MCF 10A (cell line): ENCODE data around the gene CEP83. TPM values are rescaled to one million over a fixed set of nuclear protein-coding genes. Genes with fewer than 3 reads are reported as not detected.

Experiments
- BruUV-seq: library from RNA; stranded (reverse); fragments of 400-500 nt; replicated peaks from 2 replicates; lab custom pipeline; 2021; lab: Mats Ljungman, UMichigan
- CTCF ChIA-PET: fragments of 300-600 bp; sonication (Branson Sonifier 250); formaldehyde crosslinking; extraction: SDS; loops from one replicate; lab custom pipeline; 2021; ENCODE audit warnings: antibody characterized with exemption, inconsistent platforms; lab: Yijun Ruan, JAX
- POLR2A ChIA-PET: fragments of 300-600, 350-650 bp; sonication (Branson Sonifier 250); formaldehyde crosslinking; extraction: SDS; loops from one replicate; lab custom pipeline; 2020; ENCODE audit warnings: antibody characterized with exemption, inconsistent platforms; lab: Yijun Ruan, JAX
- DNase-seq: peaks from one replicate; pipeline ENCODE4 v3.0.0-alpha.2; 2018; ENCODE audit not compliant: unreplicated experiment
- H3K27ac Mint-ChIP-seq: one replicate; pipeline ENCODE4 v1.8.0; 2022; ENCODE audit warnings: mild to moderate bottlenecking, low read depth, mixed read lengths; ENCODE audit not compliant: unreplicated experiment
- H3K27me3 Mint-ChIP-seq: one replicate; pipeline ENCODE4 v1.8.0; 2022; ENCODE audit warnings: mixed read lengths; ENCODE audit not compliant: insufficient read depth, unreplicated experiment
- H3K36me3 Mint-ChIP-seq: one replicate; pipeline ENCODE4 v1.8.0; 2022; ENCODE audit warnings: mild to moderate bottlenecking, moderate library complexity, mixed read lengths; ENCODE audit not compliant: insufficient read depth, unreplicated experiment
- H3K4me1 Mint-ChIP-seq: one replicate; pipeline ENCODE4 v1.8.0; 2022; ENCODE audit warnings: mixed read lengths; ENCODE audit not compliant: insufficient read depth, unreplicated experiment
- H3K4me3 Mint-ChIP-seq: one replicate; pipeline ENCODE4 v1.8.0; 2022; ENCODE audit warnings: mild to moderate bottlenecking, moderate library complexity, mixed read lengths; ENCODE audit not compliant: unreplicated experiment
- H3K9me3 Mint-ChIP-seq: one replicate; pipeline ENCODE4 v1.8.0; 2022; ENCODE audit warnings: mixed read lengths; ENCODE audit not compliant: unreplicated experiment
- CTCF ChIP-seq: fragments of 200-600 bp; IDR thresholded peaks from one replicate; pipeline ENCODE4 v1.8.0; 2022; ENCODE audit warnings: antibody characterized with exemption, mild to moderate bottlenecking; ENCODE audit not compliant: unreplicated experiment
- intact Hi-C: fragments of 100-400 bp; cut with micrococcal nuclease; formaldehyde crosslinking; loops from 2 replicates; pipeline ENCODE4 v1.14.1; 2022
- total RNA-seq: library from RNA; stranded (reverse); gene quantifications from 2 replicates; pipeline ENCODE4 v1.2.3, GENCODE V29; 2022

Gene CEP83
- total RNA-seq, 1 experiment from 2014 or later = 28.1 TPM

GRCh38 chr12:94434171-94434570 lies 25.5 kb downstream of the CEP83 start:
- no TSS peak for BruUV-seq
- DNase-seq = no peak
- no peaks in the 10 kb centered on the region for H3K4me1 Mint-ChIP-seq
- no peak overlapping the region for H3K27ac Mint-ChIP-seq
- H3K9me3 Mint-ChIP-seq = peaks cover 9% of the 10 kb centered on the region
- H3K36me3 Mint-ChIP-seq = no peaks in the 10 kb centered on the region
- H3K27me3 Mint-ChIP-seq = no peaks in the 10 kb centered on the region
- ChIA-PET POLR2A (interaction anchor here (0.6 to 1.2 kb wide), 3 partner anchors 14 to 300 kb away, joined by 3 read pairs; no protein-coding TSS in a partner anchor), CTCF (interaction anchor here (0.6 to 2.9 kb wide), 10 partner anchors 11 to 315 kb away, joined by 3 to 11 read pairs (median 3); no protein-coding TSS in a partner anchor)
- intact Hi-C loops = loop anchor here (1.0 to 5.0 kb wide), 2 partner anchors 287 to 300 kb away; partner anchors contain the start of gene PLXNC1
- peak; percentile 16 for TF ChIP-seq CTCF
- no peak overlapping the region for H3K4me3 Mint-ChIP-seq

- Mint-ChIP-seq H3K27ac (no peak overlapping the region), H3K4me3 (no peak overlapping the region), H3K9me3 (peaks cover 9% of the 10 kb centered on the region), H3K36me3 (no peaks in the 10 kb centered on the region), H3K4me1 (no peaks in the 10 kb centered on the region), H3K27me3 (no peaks in the 10 kb centered on the region)
- CTCF ChIA-PET = interaction anchor here (0.6 to 2.9 kb wide), 9 partner anchors 11 to 315 kb away, joined by 3 to 11 read pairs (median 3); no protein-coding TSS in a partner anchor
- TF ChIP-seq CTCF = no peak
- no peak for DNase-seq
- BruUV-seq = no TSS peak
- POLR2A ChIA-PET = interaction anchor here (0.6 to 1.2 kb wide), 3 partner anchors 14 to 299 kb away, joined by 3 read pairs; no protein-coding TSS in a partner anchor
- intact Hi-C loops = loop anchor here (1.0 to 5.0 kb wide), 2 partner anchors 286 to 299 kb away; partner anchors contain the start of gene PLXNC1
Observed at GRCh38 chr12:94433744-94434143, 25.9 kb downstream of the CEP83 start.

GRCh38 chr12:94430304-94430703 lies 29.4 kb downstream of the CEP83 start:
- ChIA-PET POLR2A (no interaction called here), CTCF (no interaction called here)
- H3K4me3 Mint-ChIP-seq = no peak overlapping the region

More at GRCh38 chr12:94430304-94430703, 29.4 kb downstream of the CEP83 start:
- Mint-ChIP-seq H3K36me3 (no peaks in the 10 kb centered on the region), H3K27me3 (no peaks in the 10 kb centered on the region), H3K27ac (no peak overlapping the region), H3K4me1 (peaks cover 18% of the 10 kb centered on the region), H3K9me3 (peaks cover 9% of the 10 kb centered on the region)
- no TSS peak for BruUV-seq
- no peak for DNase-seq
- intact Hi-C loops = loop anchor here (5.0 kb wide), 1 partner anchor 283 kb away; the partner anchor contains the start of gene PLXNC1
- TF ChIP-seq CTCF = no peak
